Liver (tissue), 9 donors: ENCODE data around the gene ABHD17C. TPM values are rescaled to one million over a fixed set of nuclear protein-coding genes. Genes with fewer than 3 reads are reported as not detected.

ENCODE experiments used
- DNase-seq: peaks from one replicate; pipeline ENCODE4 v3.0.0-alpha.2; 2017; ENCODE audit warnings: low spot score
- H3K27ac ChIP-seq, 2 donors: one replicate each; pipeline ENCODE4 v1.7.0; 2013; ENCODE audit warnings: inconsistent platforms in 2 of 2, low read length in 2 of 2, control low read depth in 1 of 2, low read depth in 1 of 2, mild to moderate bottlenecking in 1 of 2
- H3K27me3 ChIP-seq, 4 donors: one replicate each; pipeline versions ENCODE4 v1.6.1 to v1.7.0; 2013; ENCODE audit warnings: low read length in 3 of 4, inconsistent platforms in 1 of 4, mild to moderate bottlenecking in 1 of 4, moderate library complexity in 1 of 4; ENCODE audit not compliant: control insufficient read depth in 4 of 4, insufficient read depth in 4 of 4
- H3K36me3 ChIP-seq, 4 donors: one replicate each; pipeline versions ENCODE4 v1.6.1 to v1.7.0; 2013; ENCODE audit warnings: low read length in 3 of 4, mild to moderate bottlenecking in 3 of 4, low read depth in 1 of 4, moderate library complexity in 1 of 4; ENCODE audit not compliant: control insufficient read depth in 4 of 4, insufficient read depth in 3 of 4
- H3K4me1 ChIP-seq, 4 donors: one replicate each; pipeline versions ENCODE4 v1.6.1 to v1.7.0; 2013; ENCODE audit warnings: low read length in 3 of 4, mild to moderate bottlenecking in 3 of 4, moderate library complexity in 1 of 4; ENCODE audit not compliant: control insufficient read depth in 4 of 4, insufficient read depth in 4 of 4
- H3K4me3 ChIP-seq, 3 donors: one replicate each; pipeline versions ENCODE4 v1.6.1 to v1.7.0; 2013; ENCODE audit warnings: low read length in 3 of 3, control low read depth in 1 of 3, low read depth in 1 of 3, mild to moderate bottlenecking in 1 of 3
- H3K9ac ChIP-seq, 2 donors: one replicate each; pipeline ENCODE4 v1.7.0; 2013; ENCODE audit warnings: low read length in 2 of 2, mild to moderate bottlenecking in 2 of 2, moderate library complexity in 2 of 2, control low read depth in 1 of 2, low read depth in 1 of 2
- H3K9me3 ChIP-seq, 4 donors: one replicate each; pipeline versions ENCODE4 v1.6.1 to v1.7.0; 2013; ENCODE audit warnings: low read length in 3 of 4; ENCODE audit not compliant: control insufficient read depth in 4 of 4
- EGR1 ChIP-seq, 2 donors: IDR thresholded peaks; 2 replicates each; pipeline ENCODE4 v1.6.1; 2016 to 2018; ENCODE audit warnings: antibody characterized with exemption in 2 of 2, low read depth in 2 of 2
- FOXA1 ChIP-seq: IDR thresholded peaks from 2 replicates; pipeline ENCODE4 v1.6.1; 2016; ENCODE audit warnings: antibody characterized with exemption
- FOXA2 ChIP-seq: IDR thresholded peaks from 2 replicates; pipeline ENCODE4 v1.6.1; 2016; ENCODE audit warnings: antibody characterized with exemption
- GABPA ChIP-seq, 2 donors: IDR thresholded peaks in 1 of 2; conservative IDR thresholded peaks in 1 of 2; 2 replicates each; pipeline ENCODE4 v1.6.1; 2016; ENCODE audit warnings: antibody characterized with exemption in 2 of 2, mild to moderate bottlenecking in 1 of 2, moderate library complexity in 1 of 2
- HNF4A ChIP-seq, 2 donors: conservative IDR thresholded peaks; 2 replicates each; pipeline ENCODE4 v1.6.1; 2016; ENCODE audit warnings: antibody characterized with exemption in 2 of 2, mild to moderate bottlenecking in 2 of 2
- HNF4G ChIP-seq: IDR thresholded peaks from 2 replicates; pipeline ENCODE4 v1.6.1; 2016; ENCODE audit warnings: antibody characterized with exemption
- JUND ChIP-seq, 2 donors: IDR thresholded peaks; 2 replicates each; pipeline ENCODE4 v1.6.1; 2016; ENCODE audit warnings: antibody characterized with exemption in 2 of 2
- MAX ChIP-seq: IDR thresholded peaks from 2 replicates; pipeline ENCODE4 v1.6.1; 2016; ENCODE audit warnings: antibody characterized with exemption
- NR2F2 ChIP-seq: IDR thresholded peaks from 2 replicates; pipeline ENCODE4 v1.6.1; 2016; ENCODE audit warnings: antibody characterized with exemption
- RAD21 ChIP-seq, 2 donors: IDR thresholded peaks; 2 replicates each; pipeline ENCODE4 v1.6.1; 2016; ENCODE audit warnings: antibody characterized with exemption in 2 of 2, mild to moderate bottlenecking in 2 of 2
- RXRA ChIP-seq, 2 donors: IDR thresholded peaks; 2 replicates each; pipeline ENCODE4 v1.6.1; 2017 to 2018; ENCODE audit warnings: antibody characterized with exemption in 2 of 2, mild to moderate bottlenecking in 1 of 2
- SP1 ChIP-seq: IDR thresholded peaks from 2 replicates; pipeline ENCODE4 v1.6.1; 2018; ENCODE audit warnings: antibody characterized with exemption, mild to moderate bottlenecking
- TAF1 ChIP-seq: conservative IDR thresholded peaks from 2 replicates; pipeline ENCODE4 v1.6.1; 2016; ENCODE audit warnings: antibody characterized with exemption, mild to moderate bottlenecking
- YY1 ChIP-seq: IDR thresholded peaks from 2 replicates; pipeline ENCODE4 v1.6.1; 2016; ENCODE audit warnings: antibody characterized with exemption, mild to moderate bottlenecking
- WGBS: extraction: QIAGEN DNeasy Blood & Tissue Kit; methylation state at CpG from one replicate; pipeline ENCODE4 v1.1.7; 2013; 5-methylcytosine and 5-hydroxymethylcytosine counted together
- polyA plus RNA-seq, 2 donors: library from polyadenylated mRNA; stranded (reverse) in 1 of 2; unstranded in 1 of 2; fragments of 200-250 nt in 1 of 2; fragments of >200 nt in 1 of 2; fragmentation: Nextera tagmentation in 1 of 2; extraction: Ambion mirVana in 1 of 2; gene quantifications; one replicate each; pipeline versions ENCODE4 v1.2.1 to v1.2.3, GENCODE V29; 2013 to 2015
- total RNA-seq, 2 donors: library from RNA; depleted of rRNA; stranded (reverse); fragments of >200 nt; gene quantifications; one replicate each; pipeline ENCODE4 v1.2.3, GENCODE V29; 2014
- TF ChIP-seq, protein P1 (sequence below): IDR thresholded peaks from 2 replicates; pipeline ENCODE4 v1.6.1; 2016; ENCODE audit warnings: antibody characterized with exemption, mild to moderate bottlenecking
- TF ChIP-seq, protein P2 (sequence below): IDR thresholded peaks from 2 replicates; pipeline ENCODE4 v1.6.1; 2016; ENCODE audit warnings: antibody characterized with exemption
- TF ChIP-seq, protein P3 (sequence below): IDR thresholded peaks from 2 replicates; pipeline ENCODE4 v1.6.1; 2016; ENCODE audit warnings: antibody characterized with exemption
- TF ChIP-seq, protein P4 (sequence below): fragments of 150-350 bp; IDR thresholded peaks from 2 replicates; pipeline ENCODE4 v1.5.1; 2017; ENCODE audit warnings: improper control_type of control experiment, low read depth, low read length; ENCODE audit not compliant: missing input control
- donor health status: healthy.
- donor health status: healthy.
- donor health status: healthy.
- donor health status: healthy.
- donor health status: healthy.

Gene ABHD17C
- total and polyA plus RNA-seq, 4 donors, result 0.79 to 3.0 (median 2.0) TPM

GRCh38 chr15:80739919-80740318 lies 44.8 kb downstream of the ABHD17C start (continued):
- TF ChIP-seq, protein P1, sequence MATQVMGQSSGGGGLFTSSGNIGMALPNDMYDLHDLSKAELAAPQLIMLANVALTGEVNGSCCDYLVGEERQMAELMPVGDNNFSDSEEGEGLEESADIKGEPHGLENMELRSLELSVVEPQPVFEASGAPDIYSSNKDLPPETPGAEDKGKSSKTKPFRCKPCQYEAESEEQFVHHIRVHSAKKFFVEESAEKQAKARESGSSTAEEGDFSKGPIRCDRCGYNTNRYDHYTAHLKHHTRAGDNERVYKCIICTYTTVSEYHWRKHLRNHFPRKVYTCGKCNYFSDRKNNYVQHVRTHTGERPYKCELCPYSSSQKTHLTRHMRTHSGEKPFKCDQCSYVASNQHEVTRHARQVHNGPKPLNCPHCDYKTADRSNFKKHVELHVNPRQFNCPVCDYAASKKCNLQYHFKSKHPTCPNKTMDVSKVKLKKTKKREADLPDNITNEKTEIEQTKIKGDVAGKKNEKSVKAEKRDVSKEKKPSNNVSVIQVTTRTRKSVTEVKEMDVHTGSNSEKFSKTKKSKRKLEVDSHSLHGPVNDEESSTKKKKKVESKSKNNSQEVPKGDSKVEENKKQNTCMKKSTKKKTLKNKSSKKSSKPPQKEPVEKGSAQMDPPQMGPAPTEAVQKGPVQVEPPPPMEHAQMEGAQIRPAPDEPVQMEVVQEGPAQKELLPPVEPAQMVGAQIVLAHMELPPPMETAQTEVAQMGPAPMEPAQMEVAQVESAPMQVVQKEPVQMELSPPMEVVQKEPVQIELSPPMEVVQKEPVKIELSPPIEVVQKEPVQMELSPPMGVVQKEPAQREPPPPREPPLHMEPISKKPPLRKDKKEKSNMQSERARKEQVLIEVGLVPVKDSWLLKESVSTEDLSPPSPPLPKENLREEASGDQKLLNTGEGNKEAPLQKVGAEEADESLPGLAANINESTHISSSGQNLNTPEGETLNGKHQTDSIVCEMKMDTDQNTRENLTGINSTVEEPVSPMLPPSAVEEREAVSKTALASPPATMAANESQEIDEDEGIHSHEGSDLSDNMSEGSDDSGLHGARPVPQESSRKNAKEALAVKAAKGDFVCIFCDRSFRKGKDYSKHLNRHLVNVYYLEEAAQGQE, result no peak
- TF ChIP-seq HNF4A (conservative IDR thresholded peaks at IDR 0.05), result no peak

GRCh38 chr15:80742081-80742480 lies 47.0 kb downstream of the ABHD17C start:
- no peaks in the 10 kb centered on the region for H3K36me3 ChIP-seq
- DNase-seq, result no peak
- no peak overlapping the region for H3K9ac ChIP-seq
- H3K27ac ChIP-seq, result no peak overlapping the region
- no peaks in the 10 kb centered on the region for H3K27me3 ChIP-seq
- no peak for TF ChIP-seq RXRA (IDR thresholded peaks at IDR 0.05)
- no peak for TF ChIP-seq MAX
- TF ChIP-seq, protein P2, sequence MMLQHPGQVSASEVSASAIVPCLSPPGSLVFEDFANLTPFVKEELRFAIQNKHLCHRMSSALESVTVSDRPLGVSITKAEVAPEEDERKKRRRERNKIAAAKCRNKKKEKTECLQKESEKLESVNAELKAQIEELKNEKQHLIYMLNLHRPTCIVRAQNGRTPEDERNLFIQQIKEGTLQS, result no peak
- TF ChIP-seq, protein P1, result no peak
- TF ChIP-seq, protein P3, sequence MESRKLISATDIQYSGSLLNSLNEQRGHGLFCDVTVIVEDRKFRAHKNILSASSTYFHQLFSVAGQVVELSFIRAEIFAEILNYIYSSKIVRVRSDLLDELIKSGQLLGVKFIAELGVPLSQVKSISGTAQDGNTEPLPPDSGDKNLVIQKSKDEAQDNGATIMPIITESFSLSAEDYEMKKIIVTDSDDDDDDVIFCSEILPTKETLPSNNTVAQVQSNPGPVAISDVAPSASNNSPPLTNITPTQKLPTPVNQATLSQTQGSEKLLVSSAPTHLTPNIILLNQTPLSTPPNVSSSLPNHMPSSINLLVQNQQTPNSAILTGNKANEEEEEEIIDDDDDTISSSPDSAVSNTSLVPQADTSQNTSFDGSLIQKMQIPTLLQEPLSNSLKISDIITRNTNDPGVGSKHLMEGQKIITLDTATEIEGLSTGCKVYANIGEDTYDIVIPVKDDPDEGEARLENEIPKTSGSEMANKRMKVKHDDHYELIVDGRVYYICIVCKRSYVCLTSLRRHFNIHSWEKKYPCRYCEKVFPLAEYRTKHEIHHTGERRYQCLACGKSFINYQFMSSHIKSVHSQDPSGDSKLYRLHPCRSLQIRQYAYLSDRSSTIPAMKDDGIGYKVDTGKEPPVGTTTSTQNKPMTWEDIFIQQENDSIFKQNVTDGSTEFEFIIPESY, result no peak
- TF ChIP-seq, protein P4, sequence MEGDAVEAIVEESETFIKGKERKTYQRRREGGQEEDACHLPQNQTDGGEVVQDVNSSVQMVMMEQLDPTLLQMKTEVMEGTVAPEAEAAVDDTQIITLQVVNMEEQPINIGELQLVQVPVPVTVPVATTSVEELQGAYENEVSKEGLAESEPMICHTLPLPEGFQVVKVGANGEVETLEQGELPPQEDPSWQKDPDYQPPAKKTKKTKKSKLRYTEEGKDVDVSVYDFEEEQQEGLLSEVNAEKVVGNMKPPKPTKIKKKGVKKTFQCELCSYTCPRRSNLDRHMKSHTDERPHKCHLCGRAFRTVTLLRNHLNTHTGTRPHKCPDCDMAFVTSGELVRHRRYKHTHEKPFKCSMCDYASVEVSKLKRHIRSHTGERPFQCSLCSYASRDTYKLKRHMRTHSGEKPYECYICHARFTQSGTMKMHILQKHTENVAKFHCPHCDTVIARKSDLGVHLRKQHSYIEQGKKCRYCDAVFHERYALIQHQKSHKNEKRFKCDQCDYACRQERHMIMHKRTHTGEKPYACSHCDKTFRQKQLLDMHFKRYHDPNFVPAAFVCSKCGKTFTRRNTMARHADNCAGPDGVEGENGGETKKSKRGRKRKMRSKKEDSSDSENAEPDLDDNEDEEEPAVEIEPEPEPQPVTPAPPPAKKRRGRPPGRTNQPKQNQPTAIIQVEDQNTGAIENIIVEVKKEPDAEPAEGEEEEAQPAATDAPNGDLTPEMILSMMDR, result no peak
- no peak for TF ChIP-seq FOXA1
- TF ChIP-seq SP1, result no peak
- TF ChIP-seq HNF4G, result no peak
- no peak for TF ChIP-seq GABPA (IDR thresholded peaks at IDR 0.05 in 1 of 2, conservative IDR thresholded peaks at IDR 0.05 in 1 of 2)
- TF ChIP-seq TAF1, result no peak
- no peak for TF ChIP-seq HNF4A (conservative IDR thresholded peaks at IDR 0.05)
- TF ChIP-seq FOXA2, result no peak
- no peak for TF ChIP-seq EGR1 (IDR thresholded peaks at IDR 0.05; ENCODE audit: low read depth in 2 of 2)
- no peak for TF ChIP-seq NR2F2
- no peak for TF ChIP-seq RAD21 (IDR thresholded peaks at IDR 0.05)
- TF ChIP-seq JUND (IDR thresholded peaks at IDR 0.05), result no peak
- no peak for TF ChIP-seq YY1
- no peak overlapping the region for H3K4me3 ChIP-seq
- H3K4me1 ChIP-seq, result peaks cover 0 to 1% (median 0%) of the 10 kb centered on the region in 4 donors
- no peaks in the 10 kb centered on the region for H3K9me3 ChIP-seq
- 97% methylated on average over 4 of the region's 4 CpGs for WGBS
